Measurements from ENCODE around the gene TUBG1. TPM values are rescaled to one million over a fixed set of nuclear protein-coding genes. Genes with fewer than 3 reads are reported as not detected.

The TUBG1 gene
- total and polyA plus RNA-seq, 2 of the 8 experiments (the other 6 are each of a cell fraction or from before 2014, with no cell fraction given), result 109 to 208 TPM

- no peak for TF ChIP-seq CHD7 (IDR thresholded peaks at IDR 0.05; ENCODE audit: insufficient replicate concordance, low read length)
- TF ChIP-seq SAP30 (IDR thresholded peaks at IDR 0.05; ENCODE audit: insufficient read depth, insufficient replicate concordance, low read length), result no peak
- no peak for TF ChIP-seq POLR2A (IDR thresholded peaks at IDR 0.05; ENCODE audit: control extremely low read depth in 1 of 2, low read depth in 2 of 2, low read length in 2 of 2)
- TF ChIP-seq FOSL1 (IDR thresholded peaks at IDR 0.05; ENCODE audit: insufficient read depth, low read depth, low read length), result no peak
Observed at GRCh38 chr17:42596386-42596785, 13.1 kb upstream of the TUBG1 start (continued).

Data from H1 (cell line).